B cell (primary cell): ENCODE data around the gene NGEF.

ENCODE experiments used
- EZH2 ChIP-seq: IDR thresholded peaks from 2 replicates; pipeline ENCODE4 v1.6.1; 2012; ENCODE audit warnings: borderline replicate concordance, low read depth, mild to moderate bottlenecking, moderate library complexity, low read length; ENCODE audit not compliant: insufficient read depth, poor library complexity, severe bottlenecking
- TF ChIP-seq, protein P1 (sequence below): fragments of 200-600 bp; IDR thresholded peaks from one replicate; pipeline ENCODE4 v1.8.0; 2022; ENCODE audit warnings: antibody characterized with exemption, mild to moderate bottlenecking

- TF ChIP-seq, protein P1, sequence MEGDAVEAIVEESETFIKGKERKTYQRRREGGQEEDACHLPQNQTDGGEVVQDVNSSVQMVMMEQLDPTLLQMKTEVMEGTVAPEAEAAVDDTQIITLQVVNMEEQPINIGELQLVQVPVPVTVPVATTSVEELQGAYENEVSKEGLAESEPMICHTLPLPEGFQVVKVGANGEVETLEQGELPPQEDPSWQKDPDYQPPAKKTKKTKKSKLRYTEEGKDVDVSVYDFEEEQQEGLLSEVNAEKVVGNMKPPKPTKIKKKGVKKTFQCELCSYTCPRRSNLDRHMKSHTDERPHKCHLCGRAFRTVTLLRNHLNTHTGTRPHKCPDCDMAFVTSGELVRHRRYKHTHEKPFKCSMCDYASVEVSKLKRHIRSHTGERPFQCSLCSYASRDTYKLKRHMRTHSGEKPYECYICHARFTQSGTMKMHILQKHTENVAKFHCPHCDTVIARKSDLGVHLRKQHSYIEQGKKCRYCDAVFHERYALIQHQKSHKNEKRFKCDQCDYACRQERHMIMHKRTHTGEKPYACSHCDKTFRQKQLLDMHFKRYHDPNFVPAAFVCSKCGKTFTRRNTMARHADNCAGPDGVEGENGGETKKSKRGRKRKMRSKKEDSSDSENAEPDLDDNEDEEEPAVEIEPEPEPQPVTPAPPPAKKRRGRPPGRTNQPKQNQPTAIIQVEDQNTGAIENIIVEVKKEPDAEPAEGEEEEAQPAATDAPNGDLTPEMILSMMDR, result no peak
- no peak for TF ChIP-seq EZH2
Measured at GRCh38 chr2:233013650-233014049, 594 bp upstream of the NGEF start.
